OCI-LY3 (cell line): ENCODE results near the gene C22orf39.

Source experiments
- H2AFZ ChIP-seq: fragments of 200-600, 300-600 bp; shearing (Covaris generic); 2 replicates; pipeline ENCODE4 v1.6.0; 2014; ENCODE audit warnings: antibody characterized with exemption, low read depth, low read length
- H3K27ac ChIP-seq: fragments of 200-600, 300-600 bp; sonication (generic); 2 replicates; pipeline ENCODE4 v1.5.1; 2014; ENCODE audit warnings: mild to moderate bottlenecking, low read length, moderate library complexity, mixed read lengths
- H3K27me3 ChIP-seq: fragments of 200-600, 300-600 bp; sonication (generic); 2 replicates; pipeline ENCODE4 v1.6.1; 2014; ENCODE audit warnings: low read depth, low read length, mixed read lengths
- H3K36me3 ChIP-seq: fragments of 200-600, 300-600 bp; sonication (generic); replicated peaks from 2 replicates; pipeline ENCODE3; 2014; ENCODE audit warnings: low read depth, low read length, mixed read lengths
- H3K4me1 ChIP-seq: fragments of 300-600, 200-600 bp; sonication (generic); 2 replicates; pipeline ENCODE4 v1.6.1; 2014; ENCODE audit warnings: low read length, mixed read lengths
- H3K4me2 ChIP-seq: fragments of 200-600, 300-600 bp; sonication (generic); 2 replicates; pipeline ENCODE4 v1.6.1; 2014; ENCODE audit warnings: low read length, mixed read lengths
- H3K4me3 ChIP-seq: fragments of 300-600, 200-600 bp; sonication (generic); 2 replicates; pipeline ENCODE4 v1.5.1; 2014; ENCODE audit warnings: antibody characterized with exemption, mild to moderate bottlenecking, low read length, moderate library complexity
- H3K79me2 ChIP-seq: fragments of 300-600, 200-600 bp; shearing (Covaris generic); 2 replicates; pipeline ENCODE4 v1.6.1; 2014; ENCODE audit warnings: mild to moderate bottlenecking, low read length, mixed read lengths
- H3K9ac ChIP-seq: fragments of 300-600, 200-600 bp; shearing (Covaris generic); 2 replicates; pipeline ENCODE4 v1.6.0; 2014; ENCODE audit warnings: mild to moderate bottlenecking, low read length, moderate library complexity
- H3K9me3 ChIP-seq: fragments of 200-600, 300-600 bp; shearing (Covaris generic); 2 replicates; pipeline ENCODE4 v1.6.1; 2014; ENCODE audit warnings: low read length, mixed read lengths; ENCODE audit not compliant: insufficient read depth
- H4K20me1 ChIP-seq: fragments of 200-600, 300-600 bp; sonication (generic); 2 replicates; pipeline ENCODE4 v1.6.1; 2016; ENCODE audit warnings: low read length, mixed read lengths; ENCODE audit not compliant: insufficient read depth
- EZH2phosphoT487 ChIP-seq: fragments of 200-600 bp; shearing (Covaris generic); IDR thresholded peaks from 2 replicates; pipeline ENCODE4 v1.6.1; 2018; ENCODE audit warnings: antibody characterized with exemption, mixed run types, low read depth
- TF ChIP-seq, protein P1 (sequence below): fragments of 200-600, 300-600 bp; sonication (generic); IDR thresholded peaks from 2 replicates; pipeline ENCODE4 v1.5.1; 2014; ENCODE audit warnings: antibody characterized with exemption, low read length, low read depth

The C22orf39 gene

GRCh38 chr22:19450363-19451175 is 3.1 kb upstream of the C22orf39 start:
- Histone ChIP-seq H3K4me3 (no peak overlapping the region), H4K20me1 (peaks cover 6% of the 10 kb centered on the region; the same call in 1 of the 2 replicates), H3K79me2 (peaks cover 31% of the 10 kb centered on the region), H3K27me3 (no peaks in the 10 kb centered on the region), H2AFZ (no peak overlapping the region), H3K4me2 (no peak overlapping the region), H3K9me3 (no peaks in the 10 kb centered on the region), H3K27ac (no peak overlapping the region), H3K9ac (no peak overlapping the region), H3K36me3 (peaks cover 36% of the 10 kb centered on the region), H3K4me1 (peaks cover 22% of the 10 kb centered on the region)
- TF ChIP-seq, protein P1, sequence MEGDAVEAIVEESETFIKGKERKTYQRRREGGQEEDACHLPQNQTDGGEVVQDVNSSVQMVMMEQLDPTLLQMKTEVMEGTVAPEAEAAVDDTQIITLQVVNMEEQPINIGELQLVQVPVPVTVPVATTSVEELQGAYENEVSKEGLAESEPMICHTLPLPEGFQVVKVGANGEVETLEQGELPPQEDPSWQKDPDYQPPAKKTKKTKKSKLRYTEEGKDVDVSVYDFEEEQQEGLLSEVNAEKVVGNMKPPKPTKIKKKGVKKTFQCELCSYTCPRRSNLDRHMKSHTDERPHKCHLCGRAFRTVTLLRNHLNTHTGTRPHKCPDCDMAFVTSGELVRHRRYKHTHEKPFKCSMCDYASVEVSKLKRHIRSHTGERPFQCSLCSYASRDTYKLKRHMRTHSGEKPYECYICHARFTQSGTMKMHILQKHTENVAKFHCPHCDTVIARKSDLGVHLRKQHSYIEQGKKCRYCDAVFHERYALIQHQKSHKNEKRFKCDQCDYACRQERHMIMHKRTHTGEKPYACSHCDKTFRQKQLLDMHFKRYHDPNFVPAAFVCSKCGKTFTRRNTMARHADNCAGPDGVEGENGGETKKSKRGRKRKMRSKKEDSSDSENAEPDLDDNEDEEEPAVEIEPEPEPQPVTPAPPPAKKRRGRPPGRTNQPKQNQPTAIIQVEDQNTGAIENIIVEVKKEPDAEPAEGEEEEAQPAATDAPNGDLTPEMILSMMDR: no peak
- TF ChIP-seq EZH2phosphoT487: no peak

DNA sequence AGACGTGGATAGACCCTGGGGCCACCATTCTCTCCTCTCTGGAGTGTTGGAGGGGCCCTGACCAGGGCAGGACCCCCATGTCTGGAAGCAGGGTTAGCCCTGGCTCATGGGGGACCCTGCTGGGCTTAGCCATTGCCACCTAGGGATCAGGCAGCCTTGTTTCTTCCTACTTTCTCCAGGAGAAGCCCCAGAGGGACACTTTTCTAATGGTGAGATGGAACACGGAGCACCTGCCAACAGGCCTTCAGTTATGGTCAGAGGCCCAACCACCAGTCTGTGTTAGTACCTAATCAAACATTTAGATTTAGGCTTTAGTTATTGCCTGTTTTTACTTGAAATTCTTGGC is 1.9 kb upstream of the C22orf39 start:
- Histone ChIP-seq H3K79me2 (peaks cover 42% of the 10 kb centered on the region), H4K20me1 (peaks cover 14% of the 10 kb centered on the region; the same call in 1 of the 2 replicates), H3K9me3 (no peaks in the 10 kb centered on the region), H3K4me3 (no peak overlapping the region), H3K4me2 (peak overlapping the region; percentile 94), H3K27ac (peak overlapping the region; percentile 38), H3K9ac (no peak overlapping the region), H3K36me3 (peaks cover 42% of the 10 kb centered on the region), H3K27me3 (no peaks in the 10 kb centered on the region), H2AFZ (no peak overlapping the region), H3K4me1 (peaks cover 22% of the 10 kb centered on the region)
- TF ChIP-seq, protein P1: no peak
- TF ChIP-seq EZH2phosphoT487: no peak

GRCh38 chr22:19448739-19449421 is 1.4 kb upstream of the C22orf39 start:
- peak overlapping the region; percentile 94 for H3K4me2 ChIP-seq
- H3K27ac ChIP-seq: peak overlapping the region; percentile 54
- H3K9ac ChIP-seq: peak overlapping the region; percentile 89; the same call in 1 of the 2 replicates
- H3K36me3 ChIP-seq: peaks cover 43% of the 10 kb centered on the region
- no peaks in the 10 kb centered on the region for H3K27me3 ChIP-seq
- peaks cover 47% of the 10 kb centered on the region for H3K79me2 ChIP-seq
- TF ChIP-seq, protein P1: no peak
- TF ChIP-seq EZH2phosphoT487: no peak
- H2AFZ ChIP-seq: no peak overlapping the region
- H3K9me3 ChIP-seq: no peaks in the 10 kb centered on the region
- H3K4me1 ChIP-seq: peaks cover 22% of the 10 kb centered on the region
- peaks cover 14% of the 10 kb centered on the region; the same call in 1 of the 2 replicates for H4K20me1 ChIP-seq
- H3K4me3 ChIP-seq: peak overlapping the region; percentile 89

GRCh38 chr22:19448076-19448607 is 631 bp upstream of the C22orf39 start:
- peak overlapping the region; percentile 92 for H2AFZ ChIP-seq
- TF ChIP-seq EZH2phosphoT487: no peak
- TF ChIP-seq, protein P1: no peak
- no peaks in the 10 kb centered on the region for H3K27me3 ChIP-seq
- peaks cover 55% of the 10 kb centered on the region for H3K79me2 ChIP-seq
- peak overlapping the region; percentile 89 for H3K9ac ChIP-seq
- peak overlapping the region; percentile 63 for H3K27ac ChIP-seq
- H3K9me3 ChIP-seq: no peaks in the 10 kb centered on the region
- peak overlapping the region; percentile 94 for H3K4me2 ChIP-seq
- peak overlapping the region; percentile 89 for H3K4me3 ChIP-seq
- H3K36me3 ChIP-seq: peaks cover 43% of the 10 kb centered on the region
- H4K20me1 ChIP-seq: peaks cover 14% of the 10 kb centered on the region; the same call in 1 of the 2 replicates
- H3K4me1 ChIP-seq: peaks cover 22% of the 10 kb centered on the region
